Tibial nerve (tissue), 3 donors: ENCODE data around the gene C4orf17.

Source experiments
- CTCF ChIP-seq, 5 experiments: fragments of 200-600 bp in 3 of 5; fragments of 450-650 bp in 2 of 5; sonication (generic) in 3 of 5; IDR thresholded peaks; one replicate each; pipeline ENCODE4 v1.5.1; 2016 to 2019; ENCODE audit warnings: antibody characterized with exemption in 5 of 5, mild to moderate bottlenecking in 3 of 5, moderate library complexity in 2 of 5
- POLR2A ChIP-seq, 2 donors: fragments of 450-650 bp; IDR thresholded peaks; one replicate each; pipeline ENCODE4 v1.6.1; 2017; ENCODE audit warnings: antibody characterized with exemption in 2 of 2, mild to moderate bottlenecking in 2 of 2, moderate library complexity in 2 of 2

GRCh38 chr4:99572527-99573240 lies 61.9 kb downstream of the C4orf17 start:
- TF ChIP-seq CTCF (IDR thresholded peaks at IDR 0.05) (no peak), POLR2A (IDR thresholded peaks at IDR 0.05) (no peak)
